ENCODE measurements around the gene SHOX.

The SHOX gene

GRCh38 chrX:638482-639131 lies 8.0 kb downstream of the SHOX start:
- H3K4me3 ChIP-seq (ENCODE audit: low read length) = no peak overlapping the region
- TF ChIP-seq CTCF (IDR thresholded peaks at IDR 0.05; ENCODE audit: low read length) (no peak), EZH2phosphoT487 (IDR thresholded peaks at IDR 0.05; ENCODE audit: low read length) (no peak), EZH2 (optimal IDR thresholded peaks at IDR 0.05; ENCODE audit: low read depth, low read length) (no peak)
- no peaks in the 10 kb centered on the region for H4K20me1 ChIP-seq (ENCODE audit: insufficient read depth, low read length)
- no peak overlapping the region for H3K4me2 ChIP-seq (ENCODE audit: low read depth, low read length)
- DNase-seq = no peak
- no peaks in the 10 kb centered on the region for H3K4me1 ChIP-seq (ENCODE audit: low read length)
- peaks cover 30% of the 10 kb centered on the region for H3K27me3 ChIP-seq (replicated peaks; ENCODE audit: insufficient read depth, low read length)
- no peaks in the 10 kb centered on the region for H3K9me3 ChIP-seq (replicated peaks; ENCODE audit: insufficient read depth, low read length)
- H3F3A ChIP-seq (ENCODE audit: insufficient read depth, low read length) = no peaks in the 10 kb centered on the region
- no peaks in the 10 kb centered on the region for H3K9me2 ChIP-seq (replicated peaks; ENCODE audit: insufficient read depth, low read length)
- no peaks in the 10 kb centered on the region for H3K79me2 ChIP-seq (ENCODE audit: low read length)
- no peak overlapping the region for H3K27ac ChIP-seq (ENCODE audit: low read length)
- no peak overlapping the region for H2AFZ ChIP-seq (ENCODE audit: low read length)
- H3K9ac ChIP-seq (ENCODE audit: low read length) = no peak overlapping the region
- H3K36me3 ChIP-seq (replicated peaks; ENCODE audit: insufficient read depth, low read length) = no peaks in the 10 kb centered on the region

- H4K20me1 ChIP-seq (ENCODE audit: insufficient read depth, low read length) = no peaks in the 10 kb centered on the region
- H3K27me3 ChIP-seq (replicated peaks; ENCODE audit: insufficient read depth, low read length) = peaks cover 25% of the 10 kb centered on the region
- no peak overlapping the region for H3K4me2 ChIP-seq (ENCODE audit: low read depth, low read length)
Observed at GRCh38 chrX:639151-639550, 8.6 kb downstream of the SHOX start.

GRCh38 chrX:640641-641040 lies 10.1 kb downstream of the SHOX start:
- Histone ChIP-seq H4K20me1 (ENCODE audit: insufficient read depth, low read length) (no peaks in the 10 kb centered on the region), H3K27ac (ENCODE audit: low read length) (no peak overlapping the region), H3K9me3 (replicated peaks; ENCODE audit: insufficient read depth, low read length) (no peaks in the 10 kb centered on the region), H3K9me2 (replicated peaks; ENCODE audit: insufficient read depth, low read length) (no peaks in the 10 kb centered on the region), H2AFZ (ENCODE audit: low read length) (no peak overlapping the region), H3K4me1 (ENCODE audit: low read length) (no peaks in the 10 kb centered on the region), H3K4me3 (ENCODE audit: low read length) (no peak overlapping the region), H3K27me3 (replicated peaks; ENCODE audit: insufficient read depth, low read length) (peaks cover 19% of the 10 kb centered on the region), H3K9ac (ENCODE audit: low read length) (no peak overlapping the region), H3K79me2 (ENCODE audit: low read length) (no peaks in the 10 kb centered on the region), H3F3A (ENCODE audit: insufficient read depth, low read length) (no peaks in the 10 kb centered on the region), H3K36me3 (replicated peaks; ENCODE audit: insufficient read depth, low read length) (no peaks in the 10 kb centered on the region), H3K4me2 (ENCODE audit: low read depth, low read length) (no peak overlapping the region)
- TF ChIP-seq EZH2 (optimal IDR thresholded peaks at IDR 0.05; ENCODE audit: low read depth, low read length) = no peak
- no peak for DNase-seq

More at GRCh38 chrX:639151-639550, 8.6 kb downstream of the SHOX start:
- Histone ChIP-seq H3F3A (ENCODE audit: insufficient read depth, low read length) (no peaks in the 10 kb centered on the region), H3K36me3 (replicated peaks; ENCODE audit: insufficient read depth, low read length) (no peaks in the 10 kb centered on the region), H3K79me2 (ENCODE audit: low read length) (no peaks in the 10 kb centered on the region), H3K9me3 (replicated peaks; ENCODE audit: insufficient read depth, low read length) (no peaks in the 10 kb centered on the region), H3K27ac (ENCODE audit: low read length) (no peak overlapping the region), H3K9ac (ENCODE audit: low read length) (no peak overlapping the region), H2AFZ (ENCODE audit: low read length) (no peak overlapping the region), H3K4me1 (ENCODE audit: low read length) (no peaks in the 10 kb centered on the region), H3K4me3 (ENCODE audit: low read length) (no peak overlapping the region), H3K9me2 (replicated peaks; ENCODE audit: insufficient read depth, low read length) (no peaks in the 10 kb centered on the region)
- no peak for TF ChIP-seq CTCF (IDR thresholded peaks at IDR 0.05; ENCODE audit: low read length)
- TF ChIP-seq EZH2phosphoT487 (IDR thresholded peaks at IDR 0.05; ENCODE audit: low read length) = no peak
- no peak for TF ChIP-seq EZH2 (optimal IDR thresholded peaks at IDR 0.05; ENCODE audit: low read depth, low read length)
- no peak for DNase-seq

GRCh38 chrX:641671-642435 lies 11.3 kb downstream of the SHOX start:
- no peak overlapping the region for H3K4me2 ChIP-seq (ENCODE audit: low read depth, low read length)
- no peaks in the 10 kb centered on the region for H4K20me1 ChIP-seq (ENCODE audit: insufficient read depth, low read length)
- no peak for TF ChIP-seq EZH2phosphoT487 (IDR thresholded peaks at IDR 0.05; ENCODE audit: low read length)
- no peak for TF ChIP-seq CTCF (IDR thresholded peaks at IDR 0.05; ENCODE audit: low read length)
- no peak for TF ChIP-seq EZH2 (optimal IDR thresholded peaks at IDR 0.05; ENCODE audit: low read depth, low read length)
- H3K36me3 ChIP-seq (replicated peaks; ENCODE audit: insufficient read depth, low read length) = no peaks in the 10 kb centered on the region
- no peak overlapping the region for H3K4me3 ChIP-seq (ENCODE audit: low read length)
- no peak overlapping the region for H3K27ac ChIP-seq (ENCODE audit: low read length)
- no peaks in the 10 kb centered on the region for H3F3A ChIP-seq (ENCODE audit: insufficient read depth, low read length)
- H3K27me3 ChIP-seq (replicated peaks; ENCODE audit: insufficient read depth, low read length) = peaks cover 19% of the 10 kb centered on the region
- no peak overlapping the region for H3K9ac ChIP-seq (ENCODE audit: low read length)
- H3K4me1 ChIP-seq (ENCODE audit: low read length) = no peaks in the 10 kb centered on the region
- H2AFZ ChIP-seq (ENCODE audit: low read length) = no peak overlapping the region
- H3K9me3 ChIP-seq (replicated peaks; ENCODE audit: insufficient read depth, low read length) = no peaks in the 10 kb centered on the region
- H3K79me2 ChIP-seq (ENCODE audit: low read length) = no peaks in the 10 kb centered on the region
- no peaks in the 10 kb centered on the region for H3K9me2 ChIP-seq (replicated peaks; ENCODE audit: insufficient read depth, low read length)
- DNase-seq = no peak

Data from MM.1S (cell line).